Ishikawa (cell line): Measurements from ENCODE around the gene PKD1.

ENCODE experiments used
- CEBPB ChIP-seq: IDR thresholded peaks from 2 replicates; pipeline ENCODE4 v1.6.1; 2012
- CREB1 ChIP-seq: IDR thresholded peaks from 2 replicates; pipeline ENCODE4 v1.6.1; 2012; ENCODE audit warnings: low read depth
- EP300 ChIP-seq: IDR thresholded peaks from 2 replicates; pipeline ENCODE4 v1.6.1; 2012; ENCODE audit warnings: borderline replicate concordance
- FOXM1 ChIP-seq: IDR thresholded peaks from 2 replicates; pipeline ENCODE4 v1.6.1; 2012; ENCODE audit warnings: low read depth, borderline replicate concordance
- MAX ChIP-seq: IDR thresholded peaks from 2 replicates; pipeline ENCODE4 v1.6.1; 2012
- NFIC ChIP-seq: IDR thresholded peaks from 2 replicates; pipeline ENCODE4 v1.6.1; 2012
- RAD21 ChIP-seq: IDR thresholded peaks from 2 replicates; pipeline ENCODE4 v1.6.1; 2012; ENCODE audit warnings: low read depth
- REST ChIP-seq: IDR thresholded peaks from 2 replicates; pipeline ENCODE4 v1.6.1; 2012; ENCODE audit warnings: low read depth, mild to moderate bottlenecking
- TEAD4 ChIP-seq: IDR thresholded peaks from 2 replicates; pipeline ENCODE4 v1.6.1; 2012
- USF1 ChIP-seq: IDR thresholded peaks from 2 replicates; pipeline ENCODE4 v1.6.1; 2012

GRCh38 chr16:2043667-2044451, 91.8 kb downstream of the PKD1 start:
- TF ChIP-seq EP300 (no peak), TEAD4 (no peak), CEBPB (no peak), REST (no peak), FOXM1 (no peak), MAX (no peak), RAD21 (no peak), CREB1 (no peak), NFIC (no peak), USF1 (no peak)
